Measurements from ENCODE around the gene IRF8.

The IRF8 gene

GRCh38 chr16:85965125-85965524 lies 66.2 kb downstream of the IRF8 start:
- peak overlapping the region; percentile 83 for H3K27ac Mint-ChIP-seq
- H3K27me3 Mint-ChIP-seq = no peaks in the 10 kb centered on the region
- H3K36me3 Mint-ChIP-seq = peaks cover 0 to 3% of the 10 kb centered on the region in 2 donors
- peak; percentile 87 to 89 for ATAC-seq (replicated peaks)
- peaks cover 3 to 5% of the 10 kb centered on the region in 2 donors for H3K9me3 Mint-ChIP-seq
- H3K4me3 Mint-ChIP-seq = peak overlapping the region; percentile 41 to 58
- peaks cover 60 to 86% of the 10 kb centered on the region in 2 donors for H3K4me1 Mint-ChIP-seq
- DNase-seq = no peak

GRCh38 chr16:85967111-85967510 lies 68.1 kb downstream of the IRF8 start:
- Mint-ChIP-seq H3K36me3 (peaks cover 0 to 3% of the 10 kb centered on the region in 2 donors), H3K4me1 (peaks cover 65 to 87% of the 10 kb centered on the region in 2 donors), H3K27ac (peak overlapping the region; percentile 4), H3K4me3 (peak overlapping the region in 1 of 2 donors; percentile 4), H3K9me3 (peaks cover 3 to 4% of the 10 kb centered on the region in 2 donors), H3K27me3 (no peaks in the 10 kb centered on the region)
- no peak for DNase-seq
- ATAC-seq (replicated peaks) = no peak

- DNase-seq (no peak), ATAC-seq (replicated peaks) (no peak)
- Mint-ChIP-seq H3K27me3 (no peaks in the 10 kb centered on the region), H3K4me1 (peaks cover 64 to 83% of the 10 kb centered on the region in 2 donors), H3K36me3 (no peaks in the 10 kb centered on the region), H3K27ac (peak overlapping the region; percentile 57), H3K9me3 (peaks cover 3% of the 10 kb centered on the region in 2 donors), H3K4me3 (peak overlapping the region; percentile 22 to 76)
Measured at GRCh38 chr16:85968041-85968920, 69.3 kb downstream of the IRF8 start.

GRCh38 chr16:85969159-85969558 lies 70.2 kb downstream of the IRF8 start:
- no peak for DNase-seq
- Mint-ChIP-seq H3K4me1 (peaks cover 60 to 76% of the 10 kb centered on the region in 2 donors), H3K9me3 (peaks cover 3% of the 10 kb centered on the region in 2 donors), H3K4me3 (peak overlapping the region; percentile 22 to 76), H3K27ac (peak overlapping the region; percentile 57), H3K36me3 (no peaks in the 10 kb centered on the region), H3K27me3 (no peaks in the 10 kb centered on the region)
- ATAC-seq (replicated peaks) = peak; percentile 58 to 67

- H3K36me3 Mint-ChIP-seq = no peaks in the 10 kb centered on the region
- peaks cover 56 to 71% of the 10 kb centered on the region in 2 donors for H3K4me1 Mint-ChIP-seq
- no peak for DNase-seq
- peak; percentile 62 to 64 for ATAC-seq (replicated peaks)
- H3K9me3 Mint-ChIP-seq = peaks cover 3% of the 10 kb centered on the region in 2 donors
- H3K27ac Mint-ChIP-seq = peak overlapping the region; percentile 57
- H3K27me3 Mint-ChIP-seq = no peaks in the 10 kb centered on the region
- H3K4me3 Mint-ChIP-seq = peak overlapping the region; percentile 22 to 76
Measured at GRCh38 chr16:85969591-85969990, 70.6 kb downstream of the IRF8 start.

GRCh38 chr16:85970016-85970733 lies 71.2 kb downstream of the IRF8 start:
- peak overlapping the region; percentile 68 for H3K27ac Mint-ChIP-seq
- no peaks in the 10 kb centered on the region for H3K36me3 Mint-ChIP-seq
- no peaks in the 10 kb centered on the region for H3K27me3 Mint-ChIP-seq
- ATAC-seq (replicated peaks) (no peak), DNase-seq (no peak)
- H3K9me3 Mint-ChIP-seq = peaks cover 3% of the 10 kb centered on the region in 2 donors
- H3K4me3 Mint-ChIP-seq = peak overlapping the region in 1 of 2 donors; percentile 1
- peaks cover 54 to 66% of the 10 kb centered on the region in 2 donors for H3K4me1 Mint-ChIP-seq

- ATAC-seq (replicated peaks) = no peak
- Mint-ChIP-seq H3K27me3 (no peaks in the 10 kb centered on the region), H3K4me3 (no peak overlapping the region), H3K4me1 (peaks cover 50 to 64% of the 10 kb centered on the region in 2 donors), H3K36me3 (no peaks in the 10 kb centered on the region), H3K9me3 (peaks cover 3% of the 10 kb centered on the region in 2 donors), H3K27ac (no peak overlapping the region)
- no peak for DNase-seq
Measured at GRCh38 chr16:85970738-85971137, 71.8 kb downstream of the IRF8 start.
